Measurements from ENCODE around the gene EGFL8.
"Not testable (repeated sequence)": the region's sequence is repeated elsewhere in the genome, so short reads cannot be mapped to it uniquely, and the experiment has no call there.

The EGFL8 gene

GRCh38 chr6:32183483-32184083 is 19.2 kb downstream of the EGFL8 start:
- DNase-seq (ENCODE audit: low read depth): no peak

GRCh38 chr6:32184084-32184640 is 19.8 kb downstream of the EGFL8 start, which contains the start of gene AGER:
Gene AGER (minus strand): TSS chr6:32184253. CDS start chr6:32184222, 31 bp downstream.
- no peak for DNase-seq (ENCODE audit: low read depth)

DNA sequence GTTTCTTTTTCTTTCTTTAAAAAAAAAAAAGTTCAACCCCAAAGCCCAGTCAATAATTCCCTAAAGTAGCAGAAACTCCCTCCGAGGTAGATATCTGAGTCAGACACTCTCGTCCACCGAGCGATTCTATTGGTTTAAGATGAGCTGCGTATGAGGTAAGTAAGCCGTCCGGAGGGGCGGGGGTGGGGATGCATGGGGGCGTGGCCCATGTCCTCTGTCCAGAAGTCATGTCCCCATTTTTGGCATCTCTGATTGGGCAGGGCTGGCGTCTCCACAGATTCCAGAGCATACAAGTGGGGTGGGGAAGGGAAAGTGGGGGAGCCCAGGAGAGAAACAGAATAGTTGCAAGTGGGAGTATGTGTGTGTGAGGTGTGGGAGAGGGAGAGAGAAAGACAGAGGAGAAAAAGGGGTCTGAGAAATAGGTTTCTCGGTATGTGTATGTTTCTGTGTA is 21.3 kb downstream of the EGFL8 start:
- peak; percentile 86 for DNase-seq (ENCODE audit: low read depth)

GRCh38 chr6:32186151-32186840 is 21.9 kb downstream of the EGFL8 start:
- DNase-seq (ENCODE audit: low read depth): not testable (repeated sequence)

GRCh38 chr6:32187009-32187709 is 22.8 kb downstream of the EGFL8 start:
- no peak for DNase-seq (ENCODE audit: low read depth)

DNA sequence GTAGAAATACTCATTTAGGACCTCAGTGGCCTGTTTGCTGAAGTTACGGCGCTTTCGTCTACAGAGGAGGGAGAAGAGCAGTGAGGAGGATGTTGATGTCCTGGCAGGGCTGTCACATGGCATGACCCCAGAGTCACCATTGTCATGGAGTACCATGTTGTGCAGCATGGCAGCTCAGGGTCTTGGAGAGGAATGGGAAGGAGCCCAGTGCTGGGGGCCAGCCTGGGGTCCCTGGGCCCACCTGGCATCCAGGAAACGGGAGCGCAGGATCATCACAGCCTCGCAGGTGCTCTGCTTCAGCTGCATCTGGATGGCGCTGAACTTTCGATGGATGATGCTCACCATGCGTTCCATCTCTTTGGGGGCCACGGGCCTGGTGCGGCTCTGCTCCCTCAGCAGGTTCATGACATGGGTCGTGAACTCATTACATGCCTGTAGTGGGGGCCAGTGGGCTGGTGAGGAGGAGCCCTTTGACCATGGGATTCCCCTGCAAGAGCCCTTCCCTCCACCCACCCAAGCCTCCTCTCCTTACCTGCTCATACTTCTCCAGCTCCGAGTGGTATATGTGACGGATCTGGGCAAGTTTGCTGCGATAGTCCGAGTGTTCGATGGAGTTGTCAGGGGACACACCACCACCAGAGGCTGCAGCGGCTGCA is 23.5 kb downstream of the EGFL8 start:
- DNase-seq (ENCODE audit: low read depth): not testable (repeated sequence)

- DNase-seq (ENCODE audit: low read depth): peak; percentile 27
Observed at GRCh38 chr6:32188381-32189068, 24.1 kb downstream of the EGFL8 start.

DNA sequence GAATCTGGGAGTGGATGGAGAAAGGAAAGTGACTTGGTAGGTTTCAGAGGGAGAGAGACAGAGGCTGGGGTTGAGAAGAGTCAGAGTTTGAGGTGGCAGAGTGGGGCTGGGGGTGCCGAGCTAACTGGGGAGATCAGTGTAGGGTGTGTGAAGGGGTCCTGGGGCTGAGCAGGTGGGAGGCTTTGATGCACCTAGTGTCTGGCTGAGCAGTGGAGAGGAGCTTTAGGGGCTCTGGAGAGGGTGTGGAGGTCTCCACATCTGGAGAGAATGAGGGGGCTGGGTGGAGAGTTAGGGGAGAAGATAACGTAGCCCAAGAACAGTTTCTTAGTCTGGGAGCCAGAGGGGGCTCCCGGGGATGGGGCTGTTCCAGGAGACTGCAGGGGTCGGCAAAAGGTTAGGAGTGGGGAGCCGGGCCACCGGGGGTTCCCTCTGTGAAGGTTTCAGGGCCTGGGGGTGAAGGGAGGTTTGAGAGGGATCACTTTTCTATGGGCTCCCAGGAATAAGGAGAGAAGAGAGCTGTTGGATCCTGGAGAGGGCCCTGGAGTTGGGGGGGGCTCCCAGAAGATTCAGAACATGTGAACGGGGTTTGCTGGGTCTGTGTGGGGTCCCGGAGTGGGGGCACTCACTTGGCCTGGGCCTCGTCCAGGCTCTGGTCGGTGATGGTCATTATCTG is 24.8 kb downstream of the EGFL8 start:
- no peak for DNase-seq (ENCODE audit: low read depth)

GRCh38 chr6:32189742-32190053 is 25.3 kb downstream of the EGFL8 start:
- DNase-seq (ENCODE audit: low read depth): no peak

DNA sequence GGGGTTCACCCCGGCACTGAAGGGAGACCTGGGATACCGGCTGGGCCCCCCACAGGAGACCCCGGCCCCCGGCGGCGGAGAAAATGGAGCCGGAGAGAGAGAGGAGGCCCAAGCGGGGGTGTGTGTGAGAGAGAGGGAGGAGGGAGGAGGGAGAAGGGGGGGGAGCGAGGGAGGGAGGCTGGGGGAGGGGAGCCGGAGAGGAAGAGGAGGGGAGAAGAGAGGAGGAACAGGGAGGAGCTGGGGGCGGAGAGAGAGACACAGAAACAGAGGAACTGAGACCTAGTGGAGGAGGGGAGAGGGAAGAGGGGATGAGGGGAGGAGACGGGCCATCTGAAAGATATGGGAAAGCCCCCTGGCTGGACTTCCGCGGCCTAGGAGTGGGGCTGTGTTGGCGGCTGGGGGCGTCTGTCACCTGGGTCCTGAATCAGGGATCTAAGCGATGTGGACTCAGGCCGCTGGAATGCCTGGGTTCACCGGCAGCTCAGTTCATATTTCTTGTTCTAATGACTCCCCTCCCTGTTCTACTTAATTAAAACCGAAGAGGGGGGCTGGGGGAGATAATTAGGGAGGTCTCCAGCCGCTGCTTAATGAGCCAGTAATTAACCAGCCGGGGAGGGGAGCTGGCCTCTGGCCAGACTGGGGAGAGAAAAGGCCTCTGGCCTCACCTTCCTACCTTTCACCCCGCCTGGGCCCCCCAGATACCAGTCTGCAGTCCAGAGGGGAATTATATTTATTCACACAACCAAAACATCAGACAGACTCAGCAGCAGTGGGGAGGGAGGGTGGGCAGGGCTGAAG is 25.9 kb downstream of the EGFL8 start, which contains the start of gene PBX2:
Gene PBX2, minus strand, starts transcription at position 149 of the 798 bp plus-strand sequence. CDS start 287 bp downstream, outside the sequence.
- DNase-seq (ENCODE audit: low read depth): peak; percentile 91

GRCh38 chr6:32190911-32191677 is 26.7 kb downstream of the EGFL8 start:
- DNase-seq (ENCODE audit: low read depth): no peak

DNA sequence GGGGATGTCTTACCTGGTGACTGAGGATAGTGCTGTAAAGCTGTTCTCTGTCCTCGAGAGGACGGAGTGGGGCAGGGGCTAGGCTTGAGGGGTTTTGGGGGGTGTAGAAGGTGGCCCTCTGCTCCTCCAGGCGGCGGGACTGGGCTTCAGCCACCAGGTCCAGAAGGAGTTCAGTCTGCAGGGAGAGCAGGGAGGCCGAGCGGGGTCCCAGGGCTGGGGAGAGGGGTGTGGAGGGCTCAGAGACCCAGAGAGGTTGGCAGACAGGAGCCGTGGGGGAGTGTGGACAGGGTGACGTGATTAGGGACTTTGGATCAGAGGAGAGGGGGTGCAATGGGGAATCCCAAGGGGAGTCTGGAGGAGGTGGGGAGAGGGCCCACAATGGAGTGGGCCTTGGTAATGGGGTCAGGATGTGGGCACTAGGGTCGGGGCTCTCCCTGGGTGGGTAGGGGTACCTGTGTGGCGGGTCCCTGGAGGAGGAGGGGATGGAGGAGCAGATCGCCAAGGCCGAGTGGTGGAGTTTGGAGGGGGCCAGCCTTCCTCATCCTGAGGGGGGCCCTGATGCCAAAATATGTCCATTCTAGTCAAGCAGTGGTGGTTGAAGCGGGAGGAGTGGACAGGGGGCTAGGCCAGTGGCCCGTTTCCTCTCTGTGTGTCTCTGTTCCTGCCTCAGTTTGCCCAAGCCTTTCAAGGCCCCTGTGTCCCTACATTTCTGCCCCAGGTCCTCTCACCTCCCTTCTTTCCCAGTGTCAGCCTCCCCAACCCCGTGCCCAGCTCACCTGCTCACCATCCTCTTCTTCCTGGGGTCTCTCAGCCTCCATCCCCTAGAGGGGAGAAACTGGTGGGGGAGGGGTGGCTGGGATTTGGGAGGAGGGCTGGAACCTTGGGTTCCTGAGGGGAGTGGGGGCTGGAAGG is 27.6 kb downstream of the EGFL8 start:
- no peak for DNase-seq (ENCODE audit: low read depth)

DNA sequence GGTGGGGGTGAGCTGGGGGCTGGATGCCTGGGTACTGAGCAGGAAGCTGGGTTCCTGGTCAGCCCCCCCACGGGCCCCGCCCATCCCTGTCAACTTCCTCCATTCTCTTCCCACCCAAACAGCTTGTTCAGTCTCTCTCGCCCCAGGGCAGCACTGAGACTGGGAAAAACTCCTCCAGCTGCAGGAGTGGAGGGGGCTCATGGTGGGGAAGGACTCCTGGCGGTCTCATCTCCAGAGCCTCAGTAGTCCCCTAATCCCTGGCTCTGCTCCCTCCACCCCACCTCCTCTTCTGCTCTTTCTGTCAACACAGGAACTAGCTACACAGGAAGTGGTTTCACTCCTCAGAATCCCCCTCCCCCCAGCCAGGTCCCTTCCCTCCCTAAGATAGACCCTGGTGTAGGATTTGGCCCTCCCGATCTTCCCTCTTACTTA is 28.2 kb downstream of the EGFL8 start, which contains the start of gene GPSM3:
Gene GPSM3, minus strand, starts transcription at position 36 of the 432 bp plus-strand sequence. CDS start 130 bp downstream, outside the sequence.
- DNase-seq (ENCODE audit: low read depth): peak; percentile 44

DNA sequence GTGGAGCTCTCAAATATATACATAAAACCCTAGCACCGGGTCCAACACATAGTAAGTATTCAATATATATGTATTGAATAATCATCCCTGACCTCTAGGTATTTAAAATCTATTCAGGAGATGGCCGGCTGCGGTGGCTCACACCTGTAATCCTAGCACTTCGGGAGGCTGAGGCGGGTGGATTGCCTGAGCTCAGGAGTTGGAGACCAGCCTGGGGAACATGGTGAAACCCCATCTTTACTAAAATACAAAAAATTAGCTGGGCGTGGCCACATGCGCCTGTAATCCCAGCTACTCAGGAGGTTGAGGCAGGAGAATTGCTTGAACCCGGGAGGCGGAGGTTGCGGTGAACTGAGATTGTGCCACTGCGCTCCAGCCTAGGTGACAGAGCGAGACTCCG is 28.7 kb downstream of the EGFL8 start:
- DNase-seq (ENCODE audit: low read depth): not testable (repeated sequence)

DNA sequence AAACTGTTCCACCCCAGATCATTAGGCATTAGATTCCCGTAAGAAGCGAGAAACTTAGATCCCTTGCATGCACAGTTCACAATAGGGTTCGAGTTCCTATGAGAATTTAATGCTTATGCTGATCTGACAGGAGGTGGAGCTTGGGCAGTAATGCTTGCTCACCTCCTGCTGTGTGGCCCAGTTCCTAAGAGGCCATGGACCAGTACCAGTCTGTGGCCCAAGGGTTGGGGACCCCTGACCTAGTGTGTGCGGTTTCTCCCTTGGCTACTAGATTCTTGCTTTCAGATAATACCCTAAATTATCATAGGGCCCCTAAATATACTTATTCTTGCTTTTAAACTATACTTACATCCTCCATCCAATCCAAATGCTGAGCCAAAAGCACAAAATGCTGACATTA is 30.0 kb downstream of the EGFL8 start:
- no peak for DNase-seq (ENCODE audit: low read depth)

DNA sequence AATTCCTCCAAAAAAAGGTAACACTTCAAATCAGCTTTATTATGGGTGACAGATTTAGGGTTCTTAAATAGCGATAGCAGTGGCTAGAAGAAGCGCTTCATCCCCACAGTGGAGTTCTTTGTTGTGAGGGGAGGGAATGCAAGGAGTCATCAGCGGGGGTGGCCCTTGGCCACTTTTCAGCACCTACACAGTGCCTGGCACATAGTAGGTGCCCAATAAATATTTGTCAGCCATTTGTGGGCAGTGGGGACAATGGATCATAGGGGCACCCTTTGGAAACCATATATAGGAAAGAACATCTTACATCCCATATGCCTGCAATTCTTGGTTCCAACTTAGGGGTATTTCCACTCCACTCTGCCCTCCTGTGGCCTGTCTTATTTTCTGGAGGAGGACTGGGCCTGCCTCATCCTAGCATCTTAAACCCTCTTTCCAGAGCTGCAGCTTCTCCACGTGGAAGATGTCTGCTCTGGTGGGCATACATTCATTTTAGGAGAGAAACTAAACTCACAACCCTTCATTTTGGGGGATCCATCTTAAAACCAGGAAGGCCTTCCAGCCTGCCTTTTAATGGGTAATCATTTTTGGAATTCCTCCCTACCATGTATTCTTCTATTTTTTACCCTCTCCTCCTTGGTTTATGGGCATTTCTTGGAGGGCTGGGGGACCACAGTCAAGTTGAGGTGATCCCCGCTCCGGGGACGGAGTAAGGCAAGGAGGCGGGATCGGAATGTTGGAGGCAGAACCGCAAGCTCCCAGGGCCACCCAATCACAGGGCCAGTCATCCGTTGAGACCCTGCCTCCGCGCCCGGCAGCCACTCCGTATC is 30.6 kb downstream of the EGFL8 start:
- peak; percentile 63 for DNase-seq (ENCODE audit: low read depth)

GRCh38 chr6:32195652-32195901 is 31.2 kb downstream of the EGFL8 start:
- peak; percentile 99 for DNase-seq (ENCODE audit: low read depth)
